Nephron (organoid): Measurements from ENCODE around the gene CIAO2A.

Source experiments
- H3K27ac Mint-ChIP-seq, 3 experiments: 2 replicates each; pipeline ENCODE4 v1.8.0; 2020; ENCODE audit warnings: mixed read lengths in 3 of 3, mild to moderate bottlenecking in 2 of 3, moderate library complexity in 1 of 3
- H3K27me3 Mint-ChIP-seq: 2 replicates; pipeline ENCODE4 v1.8.0; 2021; ENCODE audit warnings: low read depth, mild to moderate bottlenecking, moderate library complexity, mixed read lengths
- H3K36me3 Mint-ChIP-seq: 2 replicates; pipeline ENCODE4 v1.8.0; 2020; ENCODE audit warnings: low read depth, mixed read lengths
- H3K4me1 Mint-ChIP-seq: 2 replicates; pipeline ENCODE4 v1.8.0; 2020; ENCODE audit warnings: mixed read lengths
- H3K4me3 Mint-ChIP-seq, 3 experiments: 2 replicates each; pipeline ENCODE4 v1.8.0; 2020; ENCODE audit warnings: mild to moderate bottlenecking in 3 of 3, mixed read lengths in 3 of 3, moderate library complexity in 2 of 3
- H3K9me3 Mint-ChIP-seq: 2 replicates; pipeline ENCODE4 v1.8.0; 2020; ENCODE audit warnings: mixed read lengths
- CTCF ChIP-seq, 3 experiments: fragments of 200-600 bp; sonication (generic); IDR thresholded peaks; one replicate each; pipeline ENCODE4 v1.5.0; 2021; ENCODE audit warnings: antibody characterized with exemption in 3 of 3; ENCODE audit not compliant: unreplicated experiment in 3 of 3

CIAO2A gene

DNA sequence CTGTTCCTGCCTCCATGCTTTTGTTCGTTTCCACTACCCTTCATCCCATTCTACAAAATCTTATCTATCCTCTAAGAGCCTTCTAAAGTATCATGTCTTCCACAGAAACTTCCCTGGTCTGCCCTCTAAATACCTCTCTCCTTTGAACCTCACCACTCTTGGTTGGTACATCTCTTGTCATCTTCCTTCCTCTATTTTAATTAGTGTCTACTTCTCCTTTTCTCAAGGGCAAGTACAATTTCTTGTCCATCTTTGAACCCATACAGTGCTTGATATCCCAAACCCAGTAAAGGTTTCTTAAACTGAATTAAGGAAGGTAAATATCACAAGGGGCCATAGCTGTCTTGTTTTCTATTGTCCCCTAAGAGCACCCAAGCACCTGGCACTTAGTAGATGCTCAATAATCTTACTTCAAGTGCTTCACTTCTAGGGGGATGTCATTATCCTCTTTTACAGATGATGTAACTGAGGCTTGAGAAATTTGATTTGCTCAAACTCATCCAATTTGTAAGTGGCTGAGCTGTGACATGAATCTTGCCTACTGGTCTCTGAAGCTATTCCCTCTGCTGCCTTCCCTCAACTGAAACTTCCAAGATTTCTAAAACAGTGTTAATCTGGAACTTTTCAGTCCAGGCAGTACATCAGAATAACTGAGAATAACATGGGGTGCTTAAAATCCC is 44.7 kb downstream of the CIAO2A start:
- H3K4me3 Mint-ChIP-seq, result peak overlapping the region in 2 of 3 experiments; percentile 37 to 50
- TF ChIP-seq CTCF (IDR thresholded peaks at IDR 0.05; ENCODE audit: unreplicated experiment in 3 of 3), result no peak
- H3K4me1 Mint-ChIP-seq, result peaks cover 19% of the 10 kb centered on the region
- peaks cover 30% of the 10 kb centered on the region for H3K27me3 Mint-ChIP-seq
- no peaks in the 10 kb centered on the region for H3K36me3 Mint-ChIP-seq
- H3K27ac Mint-ChIP-seq, result no peak overlapping the region
- no peaks in the 10 kb centered on the region for H3K9me3 Mint-ChIP-seq

DNA sequence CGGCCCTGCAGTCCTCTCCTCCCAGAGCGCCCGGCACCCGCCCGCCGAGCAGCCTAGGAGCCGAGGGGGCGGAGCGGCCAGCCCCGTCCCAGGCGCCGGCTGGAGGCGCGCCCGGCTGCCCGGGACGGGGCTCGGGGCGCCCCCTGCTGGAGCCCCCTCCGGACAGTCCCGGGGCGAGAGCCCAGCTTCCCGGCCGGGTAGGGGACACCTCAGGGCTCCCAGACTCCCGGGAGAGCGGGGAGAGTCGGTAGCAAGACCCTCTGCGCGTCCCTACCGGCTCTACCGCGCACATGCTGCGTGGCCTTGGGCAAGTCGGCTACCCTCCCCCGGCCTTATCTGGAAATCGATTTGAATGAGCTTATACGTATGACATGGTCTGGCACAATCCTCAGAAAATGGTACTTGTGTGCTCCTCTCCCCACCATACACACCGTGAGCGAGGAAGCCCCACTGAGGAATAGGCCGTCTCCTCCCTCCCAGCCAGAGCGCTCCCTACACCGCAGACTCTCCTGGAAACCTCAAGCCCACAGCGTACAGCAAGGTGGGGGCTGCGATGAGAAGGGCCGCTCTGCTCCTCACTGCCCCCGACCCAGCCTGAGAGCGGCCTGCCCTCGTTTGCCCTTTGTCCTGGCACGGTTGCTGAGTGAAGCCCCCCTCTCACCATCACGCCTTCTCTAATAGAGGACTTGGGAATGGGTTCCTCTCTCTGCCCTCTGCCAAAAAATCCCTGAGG is 47.1 kb downstream of the CIAO2A start, which contains the start of gene DAPK2:
Gene DAPK2 (minus strand): TSS at position 65 of the 733 bp plus-strand sequence. CDS start 6,224 bp downstream, outside the sequence.
- Mint-ChIP-seq H3K4me1 (peaks cover 19% of the 10 kb centered on the region), H3K4me3 (peak within 1 kb of the TSS; percentile 84 to 89 (median 89)), H3K9me3 (no peaks in the 10 kb centered on the region), H3K36me3 (no peaks in the 10 kb centered on the region), H3K27ac (peak within 1 kb of the TSS; percentile 8 to 43 (median 20)), H3K27me3 (peaks cover 33% of the 10 kb centered on the region)
- TF ChIP-seq CTCF (IDR thresholded peaks at IDR 0.05; ENCODE audit: unreplicated experiment in 3 of 3), result peak; percentile 71 to 79 (median 73)

DNA sequence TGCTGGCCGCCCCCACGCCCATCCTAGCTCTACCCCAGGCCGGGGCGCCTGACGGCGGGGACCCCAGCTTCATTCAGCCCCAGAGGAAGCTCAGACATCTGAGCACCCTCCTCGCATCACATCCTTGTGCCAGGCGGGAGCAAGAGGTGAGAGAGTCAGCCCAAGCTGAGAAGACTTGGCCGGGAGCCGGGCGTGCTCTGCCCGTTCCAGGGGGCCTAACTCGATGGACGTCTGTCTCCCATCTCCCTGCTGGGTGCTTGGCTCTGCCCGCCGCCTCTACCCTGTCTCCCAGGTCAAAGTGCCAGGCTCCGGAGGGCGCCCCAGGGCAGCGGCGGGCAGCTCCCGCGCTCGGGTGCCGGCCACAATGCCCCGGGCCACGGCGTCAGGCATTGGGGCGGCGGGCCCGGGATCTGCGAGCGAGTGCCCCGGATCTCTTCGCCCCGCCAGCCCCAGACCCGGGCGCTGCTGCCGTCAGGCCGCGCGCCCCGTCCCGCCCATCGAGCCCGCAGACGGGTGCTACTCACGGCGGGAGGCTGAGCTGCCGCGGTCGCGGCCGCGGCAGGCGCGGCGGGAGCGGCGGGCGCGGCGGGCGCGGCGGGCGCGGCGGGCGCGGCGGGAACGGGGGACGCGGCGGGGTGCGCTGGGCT is 47.7 kb downstream of the CIAO2A start:
- Mint-ChIP-seq H3K36me3 (no peaks in the 10 kb centered on the region), H3K9me3 (no peaks in the 10 kb centered on the region), H3K27ac (no peak overlapping the region), H3K4me3 (peak overlapping the region; percentile 57 to 77 (median 75)), H3K27me3 (peaks cover 33% of the 10 kb centered on the region), H3K4me1 (peaks cover 19% of the 10 kb centered on the region)
- TF ChIP-seq CTCF (IDR thresholded peaks at IDR 0.05; ENCODE audit: unreplicated experiment in 3 of 3), result no peak

GRCh38 chr15:64045101-64045435 is 48.6 kb downstream of the CIAO2A start:
- Mint-ChIP-seq H3K4me3 (peak overlapping the region; percentile 57 to 77 (median 75)), H3K36me3 (no peaks in the 10 kb centered on the region), H3K27ac (no peak overlapping the region), H3K9me3 (no peaks in the 10 kb centered on the region), H3K27me3 (peaks cover 33% of the 10 kb centered on the region), H3K4me1 (peaks cover 14% of the 10 kb centered on the region)
- TF ChIP-seq CTCF (IDR thresholded peaks at IDR 0.05; ENCODE audit: unreplicated experiment in 3 of 3), result no peak

DNA sequence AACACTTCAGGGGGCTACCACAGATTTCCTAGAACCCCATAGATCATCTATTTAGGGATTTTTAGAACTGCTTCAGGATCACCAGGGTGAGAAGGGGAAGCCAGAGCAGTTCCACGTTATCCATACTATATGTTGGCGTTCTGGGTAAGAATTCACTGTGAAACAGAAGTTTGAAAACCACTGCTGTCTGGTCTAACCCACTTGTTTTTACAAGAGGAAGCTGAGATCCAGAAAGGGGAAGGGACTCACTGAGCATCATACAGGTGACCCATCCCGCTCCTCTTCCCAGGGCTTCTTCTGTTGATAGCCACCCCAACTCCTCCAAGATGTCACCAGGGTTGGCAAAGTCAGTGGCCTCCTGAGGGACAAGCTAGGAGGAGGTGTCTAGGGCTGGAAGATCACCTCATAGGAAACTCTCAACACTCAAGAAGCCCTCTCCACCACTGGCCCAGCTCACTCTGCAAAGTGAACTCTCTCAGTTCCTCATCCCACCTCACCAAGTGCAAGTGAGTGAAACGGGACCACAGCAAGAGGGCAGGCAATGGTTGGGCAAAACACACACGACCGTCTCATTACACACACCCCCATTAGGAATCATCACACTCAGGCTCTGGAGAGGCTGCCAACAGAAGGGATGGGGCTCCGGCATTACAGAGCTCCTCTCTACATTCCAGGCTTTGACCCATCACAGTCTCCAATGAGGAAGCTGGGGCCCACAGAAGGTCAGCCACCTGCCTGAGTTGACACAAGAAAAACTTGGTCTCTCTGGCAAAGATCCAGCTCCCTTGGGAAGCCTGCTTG is 49.1 kb downstream of the CIAO2A start:
- H3K4me3 Mint-ChIP-seq, result peak overlapping the region; percentile 57 to 77 (median 75)
- no peaks in the 10 kb centered on the region for H3K36me3 Mint-ChIP-seq
- no peaks in the 10 kb centered on the region for H3K9me3 Mint-ChIP-seq
- H3K4me1 Mint-ChIP-seq, result peaks cover 14% of the 10 kb centered on the region
- H3K27me3 Mint-ChIP-seq, result peaks cover 33% of the 10 kb centered on the region
- no peak for TF ChIP-seq CTCF (IDR thresholded peaks at IDR 0.05; ENCODE audit: unreplicated experiment in 3 of 3)
- H3K27ac Mint-ChIP-seq, result no peak overlapping the region
